SK-N-SH treated with all-trans-retinoic acid at 6 μM for 48 hours (cell line): ENCODE measurements around the gene KCNMB1.

Experiments used
- GLIS3 ChIP-seq: fragments of 250-450 bp; sonication (Bioruptor Pico); IDR thresholded peaks from 2 replicates; pipeline ENCODE4 v1.5.0; 2020; ENCODE audit warnings: mild to moderate bottlenecking, moderate library complexity
- TF ChIP-seq, protein P1 (sequence below): fragments of 250-450 bp; sonication (Bioruptor Pico); IDR thresholded peaks from 2 replicates; pipeline ENCODE4 v1.8.0; 2020; ENCODE audit warnings: mild to moderate bottlenecking, moderate library complexity, borderline replicate concordance

DNA sequence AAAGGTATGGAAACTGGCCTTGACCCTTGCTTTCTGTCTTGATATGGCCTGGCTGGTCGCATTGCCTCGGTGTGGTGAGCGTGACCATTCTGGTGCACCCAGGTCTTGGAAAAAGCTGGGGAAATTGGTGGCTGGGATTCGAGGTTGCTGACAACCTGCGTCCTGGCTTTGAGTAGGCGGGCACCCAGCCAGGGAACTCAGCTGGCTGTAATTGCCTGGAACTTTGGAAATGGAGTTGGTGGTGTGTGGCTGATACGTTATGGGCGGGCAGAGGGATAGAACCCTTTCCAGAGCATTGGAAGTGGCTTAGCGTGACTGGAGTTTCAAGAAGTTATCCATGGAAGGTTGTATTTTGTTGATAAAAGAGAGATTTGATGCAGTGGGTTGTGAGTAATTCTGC lies 35.2 kb downstream of the KCNMB1 start:
- TF ChIP-seq GLIS3 (CRISPR knock-in tag): no peak
- TF ChIP-seq, protein P1, sequence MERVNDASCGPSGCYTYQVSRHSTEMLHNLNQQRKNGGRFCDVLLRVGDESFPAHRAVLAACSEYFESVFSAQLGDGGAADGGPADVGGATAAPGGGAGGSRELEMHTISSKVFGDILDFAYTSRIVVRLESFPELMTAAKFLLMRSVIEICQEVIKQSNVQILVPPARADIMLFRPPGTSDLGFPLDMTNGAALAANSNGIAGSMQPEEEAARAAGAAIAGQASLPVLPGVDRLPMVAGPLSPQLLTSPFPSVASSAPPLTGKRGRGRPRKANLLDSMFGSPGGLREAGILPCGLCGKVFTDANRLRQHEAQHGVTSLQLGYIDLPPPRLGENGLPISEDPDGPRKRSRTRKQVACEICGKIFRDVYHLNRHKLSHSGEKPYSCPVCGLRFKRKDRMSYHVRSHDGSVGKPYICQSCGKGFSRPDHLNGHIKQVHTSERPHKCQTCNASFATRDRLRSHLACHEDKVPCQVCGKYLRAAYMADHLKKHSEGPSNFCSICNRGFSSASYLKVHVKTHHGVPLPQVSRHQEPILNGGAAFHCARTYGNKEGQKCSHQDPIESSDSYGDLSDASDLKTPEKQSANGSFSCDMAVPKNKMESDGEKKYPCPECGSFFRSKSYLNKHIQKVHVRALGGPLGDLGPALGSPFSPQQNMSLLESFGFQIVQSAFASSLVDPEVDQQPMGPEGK (CRISPR knock-in tag): no peak
